GM19351 (cell line): ENCODE data around the gene HMMR.
"Not testable (repeated sequence)": the region's sequence is repeated elsewhere in the genome, so short reads cannot be mapped to it uniquely, and the experiment has no call there.

Experiments
- ATAC-seq: cut with Tn5 transposase; IDR thresholded peaks from one replicate; pipeline ENCODE4 v1.9.1; 2021; ENCODE audit warnings: mild to moderate bottlenecking, moderate library complexity; ENCODE audit not compliant: unreplicated experiment

The HMMR gene, protein sequence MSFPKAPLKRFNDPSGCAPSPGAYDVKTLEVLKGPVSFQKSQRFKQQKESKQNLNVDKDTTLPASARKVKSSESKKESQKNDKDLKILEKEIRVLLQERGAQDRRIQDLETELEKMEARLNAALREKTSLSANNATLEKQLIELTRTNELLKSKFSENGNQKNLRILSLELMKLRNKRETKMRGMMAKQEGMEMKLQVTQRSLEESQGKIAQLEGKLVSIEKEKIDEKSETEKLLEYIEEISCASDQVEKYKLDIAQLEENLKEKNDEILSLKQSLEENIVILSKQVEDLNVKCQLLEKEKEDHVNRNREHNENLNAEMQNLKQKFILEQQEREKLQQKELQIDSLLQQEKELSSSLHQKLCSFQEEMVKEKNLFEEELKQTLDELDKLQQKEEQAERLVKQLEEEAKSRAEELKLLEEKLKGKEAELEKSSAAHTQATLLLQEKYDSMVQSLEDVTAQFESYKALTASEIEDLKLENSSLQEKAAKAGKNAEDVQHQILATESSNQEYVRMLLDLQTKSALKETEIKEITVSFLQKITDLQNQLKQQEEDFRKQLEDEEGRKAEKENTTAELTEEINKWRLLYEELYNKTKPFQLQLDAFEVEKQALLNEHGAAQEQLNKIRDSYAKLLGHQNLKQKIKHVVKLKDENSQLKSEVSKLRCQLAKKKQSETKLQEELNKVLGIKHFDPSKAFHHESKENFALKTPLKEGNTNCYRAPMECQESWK

DNA sequence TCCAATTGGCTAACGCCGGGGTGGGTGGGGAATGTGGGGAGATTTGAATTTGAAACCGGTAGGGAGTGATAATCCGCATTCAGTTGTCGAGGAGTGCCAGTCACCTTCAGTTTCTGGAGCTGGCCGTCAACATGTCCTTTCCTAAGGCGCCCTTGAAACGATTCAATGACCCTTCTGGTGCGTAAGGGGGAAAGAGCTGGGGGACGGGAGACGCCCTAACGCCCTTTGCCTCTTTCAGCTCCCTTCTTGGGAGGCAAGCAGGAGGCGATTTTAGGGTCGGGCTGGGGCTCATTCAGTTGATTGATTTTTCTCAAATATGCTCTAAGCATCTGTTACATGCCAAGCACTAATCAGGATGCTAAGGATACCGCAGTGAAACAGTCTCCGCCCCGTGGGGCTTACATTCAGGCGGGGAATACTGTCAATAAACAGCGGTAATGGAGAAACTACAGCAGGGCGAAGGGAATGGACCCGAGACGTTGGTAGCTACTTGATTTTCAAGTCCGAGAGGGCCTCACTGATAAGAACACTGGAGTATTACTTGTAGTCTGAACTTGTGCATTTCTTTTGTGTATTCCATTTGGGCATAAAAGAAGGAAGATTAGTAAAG lies at the start of gene HMMR:
Gene HMMR (plus strand): TSS at position 71 of the 610 bp plus-strand sequence. CDS start 61 bp downstream, at position 132.
- no peak for ATAC-seq

DNA sequence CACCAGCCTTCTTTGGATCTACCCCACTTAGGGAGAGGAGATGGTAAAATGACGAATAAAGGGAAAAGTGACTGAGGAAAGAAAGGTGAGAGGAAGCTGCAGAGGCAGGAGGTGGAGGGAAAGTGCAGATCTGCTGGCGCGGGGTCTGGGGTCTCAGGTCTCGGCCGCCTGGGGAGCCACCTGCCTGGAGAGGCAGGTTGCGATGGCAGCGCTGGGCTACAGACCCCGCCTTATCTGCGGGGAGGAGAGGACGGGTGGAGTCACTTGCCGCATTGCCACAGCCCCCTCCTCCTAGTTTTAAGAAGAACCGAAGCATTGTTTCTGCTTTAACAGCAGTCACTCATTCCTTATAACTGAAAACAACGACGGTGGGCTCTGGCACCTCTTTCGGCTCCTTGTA lies 44.8 kb upstream of the HMMR start:
- ATAC-seq: not testable (repeated sequence)

DNA sequence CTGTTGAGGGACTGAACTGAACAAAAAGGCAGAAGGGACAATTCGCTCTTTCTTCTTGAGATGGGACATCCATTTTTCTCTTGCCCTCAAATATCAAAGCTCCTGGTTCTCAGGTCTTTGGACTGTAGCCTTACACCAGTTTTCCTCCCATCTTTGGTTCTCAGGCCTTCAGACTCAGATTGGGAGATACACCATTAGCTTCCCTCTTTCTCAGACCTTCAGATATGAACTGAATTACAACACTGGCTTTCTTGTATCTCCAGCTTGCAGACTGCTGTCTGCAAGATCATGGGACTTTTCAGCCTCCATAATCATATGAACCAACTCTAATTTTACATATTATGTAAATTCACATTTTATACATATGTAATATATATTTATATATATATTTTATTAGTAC lies 35.6 kb upstream of the HMMR start:
- ATAC-seq: no peak

DNA sequence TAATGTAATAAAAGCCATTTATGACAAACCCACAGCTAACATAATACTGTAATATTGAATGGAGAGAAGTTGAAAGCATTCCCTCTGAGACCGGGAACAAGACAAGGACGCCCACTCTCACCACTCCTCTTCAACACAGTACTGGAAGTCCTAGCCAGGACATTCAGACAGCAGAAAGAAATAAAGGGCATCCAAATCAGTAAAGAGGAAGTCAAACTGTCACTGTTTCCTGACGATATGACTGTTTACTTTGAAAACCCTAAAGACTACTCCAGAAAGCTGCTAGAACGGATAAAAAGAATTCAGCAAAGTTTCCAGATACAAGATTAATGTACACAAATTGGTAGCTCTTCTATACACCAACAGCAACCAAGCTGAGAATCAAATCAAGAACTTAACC lies 34.3 kb upstream of the HMMR start:
- ATAC-seq: not testable (repeated sequence)

DNA sequence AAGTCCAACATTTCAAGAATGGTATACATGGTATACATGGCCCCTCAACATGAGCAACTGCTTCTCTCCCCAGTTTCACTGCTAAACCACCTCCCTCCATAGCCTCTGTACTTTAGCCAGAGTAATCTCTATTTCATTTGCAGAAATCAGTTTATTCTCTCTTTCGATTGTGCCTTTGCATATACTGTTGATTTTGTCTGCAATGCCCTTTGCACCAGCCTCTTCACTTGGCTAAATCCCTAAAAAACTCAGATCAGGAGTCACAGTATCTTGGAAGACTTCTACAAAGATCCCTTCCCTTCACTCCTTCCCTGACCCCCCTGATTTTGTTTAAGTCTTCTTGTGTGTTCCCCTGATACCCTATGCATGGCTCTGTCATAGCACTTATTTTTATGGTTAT lies 27.9 kb upstream of the HMMR start:
- no peak for ATAC-seq

DNA sequence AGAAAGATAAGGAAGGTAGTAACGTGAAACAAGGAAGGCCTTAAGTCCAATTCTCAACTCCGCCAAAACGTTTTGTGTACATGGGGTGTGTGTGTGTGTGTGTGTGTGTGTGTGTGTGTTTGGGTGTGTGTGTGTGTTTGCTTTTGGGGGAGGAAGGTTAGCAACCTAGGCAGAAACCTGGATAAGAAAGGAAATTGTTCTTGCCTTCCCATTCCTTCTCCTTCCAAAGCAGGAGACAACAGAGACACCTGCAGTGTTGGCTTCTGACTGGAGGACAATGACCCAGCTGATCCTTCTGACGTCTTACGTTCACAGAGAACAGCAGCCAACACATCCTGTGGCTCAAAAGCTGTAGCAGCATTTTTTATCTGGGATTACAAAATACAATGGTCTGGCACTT lies 27.2 kb upstream of the HMMR start:
- no peak for ATAC-seq

DNA sequence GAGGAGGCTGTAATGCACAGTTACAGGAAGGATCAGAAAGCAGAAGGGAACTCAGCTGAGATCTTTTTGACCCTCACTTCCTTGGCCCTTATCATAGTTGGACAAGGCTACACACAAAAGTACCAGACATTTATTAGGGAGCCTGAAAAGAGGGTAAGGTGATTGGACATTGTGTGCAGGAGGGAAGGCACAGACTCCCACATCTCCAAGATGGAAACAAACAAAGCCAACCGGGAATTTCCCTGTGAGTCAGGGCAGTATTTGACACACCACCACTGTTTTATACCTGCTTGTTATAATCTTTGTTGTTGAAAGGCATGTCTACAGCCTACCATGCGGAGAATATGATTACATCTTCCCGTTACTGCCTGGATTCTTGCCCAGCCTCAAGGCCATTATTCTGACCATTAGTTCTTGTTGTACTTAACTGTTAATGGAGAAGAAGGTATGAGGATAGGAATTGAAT lies 26.0 kb upstream of the HMMR start:
- no peak for ATAC-seq

DNA sequence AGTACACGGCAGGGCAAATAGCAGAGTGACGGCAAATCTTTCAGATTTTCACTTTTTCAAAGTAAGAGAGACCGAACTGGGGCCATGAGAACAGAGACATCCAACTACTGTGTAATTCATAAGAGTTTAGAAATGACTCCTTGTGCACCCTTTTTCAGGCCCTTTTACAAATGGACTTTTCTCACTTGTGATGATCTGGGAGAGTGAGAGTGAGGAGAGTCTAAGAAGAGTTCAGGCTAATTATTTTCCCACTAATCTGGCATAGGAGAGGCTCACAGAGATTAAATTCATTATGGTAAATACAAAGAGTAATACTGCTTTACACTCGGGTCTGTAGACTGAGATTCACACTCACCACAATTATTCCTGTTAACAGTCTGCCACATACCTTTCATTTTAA lies 23.9 kb upstream of the HMMR start:
- ATAC-seq: no peak

DNA sequence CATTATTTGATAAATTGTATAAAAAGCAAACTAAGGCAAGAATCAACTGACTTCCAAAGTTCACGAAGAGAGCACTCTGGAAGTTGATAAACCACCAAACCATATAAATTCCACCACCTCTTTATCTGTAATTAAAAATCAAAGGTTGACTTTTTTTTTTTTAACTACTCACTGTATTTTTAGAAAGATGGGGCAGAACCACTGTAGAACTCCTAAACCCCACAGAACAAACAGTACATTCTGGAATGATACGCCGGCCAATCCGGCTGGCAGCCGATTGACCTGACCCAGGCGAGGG lies 23.5 kb upstream of the HMMR start:
- no peak for ATAC-seq

DNA sequence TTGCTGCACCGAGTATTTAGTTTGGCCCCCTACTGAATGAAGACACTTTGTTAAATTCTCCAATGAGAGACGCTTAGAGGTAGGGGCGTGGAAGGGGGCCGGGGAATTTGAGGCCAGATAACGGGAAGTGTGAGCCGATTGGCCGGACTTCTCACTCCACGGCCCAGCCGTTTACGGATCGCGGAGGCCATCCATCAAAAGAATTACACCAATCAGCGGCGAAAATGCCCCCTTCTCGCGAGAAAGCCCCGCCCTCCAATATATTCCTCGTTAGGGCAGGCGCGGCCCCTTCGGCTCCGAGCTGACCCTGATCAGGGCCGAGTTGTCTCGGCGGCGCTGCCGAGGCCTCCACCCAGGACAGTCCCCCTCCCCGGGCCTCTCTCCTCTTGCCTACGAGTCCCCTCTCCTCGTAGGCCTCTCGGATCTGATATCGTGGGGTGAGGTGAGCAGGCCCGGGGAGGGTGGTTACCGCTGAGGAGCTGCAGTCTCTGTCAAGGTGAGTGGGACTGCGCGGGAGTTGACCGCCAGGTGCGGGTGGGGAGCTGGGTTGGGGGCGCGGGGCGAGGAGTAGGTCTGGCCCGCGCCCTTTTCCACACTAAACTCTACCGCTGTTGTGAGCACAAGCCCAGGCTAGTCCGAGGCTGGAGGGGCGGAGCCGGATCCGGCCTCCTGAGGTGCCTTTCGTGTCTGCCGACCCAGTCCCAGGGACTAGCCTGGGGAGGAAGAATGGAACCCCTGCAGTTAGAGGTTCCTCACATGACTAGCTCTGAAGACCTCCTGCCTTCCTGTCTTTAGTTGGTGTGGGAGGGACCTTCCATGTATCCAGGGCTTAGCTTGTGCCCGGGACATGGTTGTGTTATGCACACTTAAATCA lies 22.9 kb upstream of the HMMR start, which contains the start of gene CCNG1:
Gene CCNG1 (plus strand): TSS at position 287 of the 874 bp plus-strand sequence. CDS start 1,662 bp downstream, outside the sequence.
- ATAC-seq: peak; percentile 93

DNA sequence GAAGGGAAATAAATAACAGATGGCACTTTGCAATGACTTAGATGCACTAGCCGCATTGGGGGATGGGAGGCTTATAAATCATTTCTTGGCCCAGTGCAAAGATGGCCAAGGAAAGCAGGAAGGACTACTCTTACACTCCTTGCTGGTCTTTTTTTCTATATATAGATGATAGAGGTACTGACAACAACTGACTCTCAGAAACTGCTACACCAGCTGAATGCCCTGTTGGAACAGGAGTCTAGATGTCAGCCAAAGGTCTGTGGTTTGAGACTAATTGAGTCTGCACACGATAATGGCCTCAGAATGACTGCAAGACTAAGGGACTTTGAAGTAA lies 21.4 kb upstream of the HMMR start:
- ATAC-seq: peak; percentile 6

DNA sequence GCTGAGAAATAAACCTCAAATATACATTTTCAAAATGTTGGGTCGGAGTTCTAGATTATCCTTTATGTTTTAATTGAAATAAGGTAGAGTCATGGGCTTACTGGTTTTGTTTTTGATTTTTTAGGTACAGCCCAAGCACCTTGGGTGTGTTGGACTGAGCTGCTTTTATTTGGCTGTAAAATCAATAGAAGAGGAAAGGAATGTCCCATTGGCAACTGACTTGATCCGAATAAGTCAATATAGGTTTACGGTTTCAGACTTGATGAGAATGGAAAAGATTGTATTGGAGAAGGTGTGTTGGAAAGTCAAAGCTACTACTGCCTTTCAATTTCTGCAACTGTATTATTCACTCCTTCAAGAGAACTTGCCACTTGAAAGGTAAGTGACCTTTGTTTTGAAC lies 19.5 kb upstream of the HMMR start:
- ATAC-seq: no peak

DNA sequence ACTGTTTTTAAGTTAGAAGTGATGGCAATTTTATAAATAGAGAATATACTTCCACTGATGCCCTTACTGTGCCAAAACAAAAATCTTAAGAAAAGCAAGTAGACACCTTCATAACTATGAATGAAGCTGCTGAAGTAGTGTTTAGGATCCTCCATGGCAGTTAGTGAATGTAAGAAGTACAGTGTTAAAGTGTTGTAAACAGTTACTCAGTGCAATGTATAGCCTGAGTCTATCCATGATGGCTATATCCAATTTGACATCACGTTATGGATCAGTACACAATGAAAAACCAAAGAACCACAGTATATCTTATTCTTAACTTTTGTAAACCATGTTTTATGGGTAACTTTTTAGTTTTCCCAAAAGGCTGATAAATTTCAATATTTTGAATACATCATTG lies 15.9 kb upstream of the HMMR start:
- ATAC-seq: no peak

DNA sequence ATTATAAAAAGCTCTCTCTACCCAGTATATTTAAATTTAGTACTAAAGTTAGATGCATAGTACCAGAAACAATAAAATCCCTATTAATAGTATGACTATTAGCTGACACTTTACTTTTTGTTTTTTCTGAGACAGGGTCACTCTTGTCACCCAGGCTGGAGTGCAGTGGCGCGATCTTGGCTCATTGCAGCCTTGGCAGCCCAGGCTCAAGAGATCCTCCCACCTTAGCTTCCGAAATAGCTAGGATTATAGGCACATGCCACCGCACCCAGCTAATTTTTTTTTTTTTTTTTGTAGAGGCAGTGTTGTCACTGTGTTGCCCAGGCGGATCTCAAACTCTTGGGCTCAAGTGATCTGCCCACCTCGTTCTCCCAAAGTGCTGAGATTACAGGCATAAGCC lies 15.1 kb upstream of the HMMR start:
- no peak for ATAC-seq

DNA sequence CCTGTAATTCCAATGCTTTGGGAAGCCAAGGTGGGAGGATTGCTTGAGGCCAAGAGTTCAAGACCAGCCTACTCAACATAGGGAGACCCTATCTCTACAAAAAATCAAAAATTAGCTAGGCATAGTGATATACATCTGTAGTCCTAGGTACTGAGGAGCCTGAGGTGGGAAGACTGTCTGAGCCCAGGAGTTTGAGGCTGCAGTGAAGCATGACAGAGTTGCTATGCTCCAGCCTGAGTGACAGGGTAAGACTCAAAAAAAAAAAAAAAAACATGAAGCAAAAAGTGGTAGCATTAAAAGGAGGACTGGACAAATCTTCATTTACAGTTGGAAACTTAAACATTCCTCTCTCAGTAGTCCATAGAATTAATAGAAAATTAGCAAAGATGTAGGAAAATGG lies 13.2 kb upstream of the HMMR start:
- ATAC-seq: no peak

DNA sequence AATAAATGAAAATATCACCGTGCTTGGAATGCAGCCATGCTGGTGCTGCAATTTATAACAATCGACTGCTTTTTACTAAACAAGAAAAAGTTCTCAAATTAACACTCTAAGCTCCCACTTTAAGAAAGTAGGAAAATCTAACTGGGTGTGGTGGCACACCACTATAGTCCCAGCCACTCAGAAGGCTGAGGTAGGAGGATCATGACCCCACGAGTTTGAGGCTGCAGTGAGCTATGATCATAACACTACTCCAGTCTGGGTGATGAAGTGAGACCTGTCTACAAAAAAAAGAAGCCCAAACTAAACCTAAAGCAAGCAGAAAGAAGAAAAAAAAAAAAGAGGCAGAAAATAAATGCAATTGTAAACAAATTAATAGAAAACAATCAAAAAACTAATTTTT lies 12.6 kb upstream of the HMMR start:
- ATAC-seq: no peak

DNA sequence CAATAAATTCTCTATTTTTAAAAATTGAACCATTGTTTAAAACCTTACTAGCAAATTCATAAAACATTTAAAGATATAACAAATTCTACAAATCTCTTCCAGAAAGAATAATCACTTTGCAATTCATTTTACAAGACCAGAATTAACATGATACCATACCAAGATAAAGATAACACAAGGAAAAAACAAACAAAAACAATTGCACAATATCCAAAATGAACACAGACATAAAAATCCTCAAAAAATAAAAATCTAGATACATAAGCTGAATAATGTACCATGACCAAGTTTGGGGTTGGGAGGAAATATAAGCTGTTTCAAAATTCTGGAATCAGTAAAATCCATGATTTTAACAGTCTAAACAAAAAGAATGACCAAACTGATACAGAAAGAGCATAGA lies 11.9 kb upstream of the HMMR start:
- no peak for ATAC-seq

DNA sequence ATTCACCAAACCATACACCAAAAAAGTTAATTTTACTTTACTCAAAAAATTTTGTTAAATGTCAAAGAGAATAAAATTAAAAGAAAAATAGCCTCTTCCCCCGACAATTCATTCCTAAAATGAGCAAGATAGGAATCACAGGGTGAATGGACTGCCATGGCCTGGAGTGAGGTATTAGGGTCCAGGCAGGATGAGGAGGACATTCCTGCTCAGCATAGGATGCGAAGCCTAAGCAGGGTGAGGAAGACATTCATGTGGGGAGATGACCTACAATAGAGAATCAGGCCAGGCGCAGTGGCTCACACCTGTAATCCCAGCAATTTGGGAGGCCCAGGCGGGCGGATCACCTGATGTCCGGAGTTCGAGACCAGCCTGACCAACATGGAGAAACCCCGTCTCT lies 8.9 kb upstream of the HMMR start:
- ATAC-seq: no peak

DNA sequence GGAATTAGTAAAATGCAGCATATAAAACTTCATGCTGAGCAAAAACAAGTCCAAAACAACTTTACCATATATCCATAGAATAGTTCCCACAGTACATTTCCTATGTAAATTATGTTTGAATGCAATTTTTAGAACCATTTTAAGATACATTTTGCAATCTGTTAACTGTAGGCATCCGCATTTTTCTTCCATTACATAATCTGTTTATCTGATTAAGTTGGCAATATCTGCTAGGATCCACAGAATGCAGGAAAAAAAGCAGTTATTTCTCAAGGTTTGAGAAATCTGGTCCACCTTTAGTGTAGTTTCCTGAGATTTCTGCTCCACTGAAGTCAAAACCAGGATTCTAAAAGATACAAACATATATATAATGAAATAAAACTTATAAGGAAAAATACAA lies 6.7 kb upstream of the HMMR start:
- no peak for ATAC-seq

DNA sequence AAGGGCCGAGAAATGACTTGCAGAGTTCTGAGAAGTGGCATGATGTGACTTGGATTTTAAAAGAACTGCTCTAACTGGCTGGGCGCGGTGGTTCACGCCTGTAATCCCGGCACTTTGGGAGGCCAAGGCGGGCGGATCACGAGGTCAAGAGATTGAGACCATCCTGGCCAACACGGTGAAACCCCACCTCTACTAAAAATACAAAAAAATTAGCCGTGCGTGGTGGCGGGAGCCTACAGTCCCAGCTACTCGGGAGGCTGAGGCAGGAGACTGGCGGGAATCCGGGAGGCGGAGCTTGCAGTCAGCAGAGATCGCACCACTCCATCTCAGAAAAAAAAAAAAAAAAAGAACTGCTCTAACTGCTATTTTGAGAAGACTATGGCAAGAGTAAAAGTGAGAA lies 5.0 kb upstream of the HMMR start:
- ATAC-seq: not testable (repeated sequence)

DNA sequence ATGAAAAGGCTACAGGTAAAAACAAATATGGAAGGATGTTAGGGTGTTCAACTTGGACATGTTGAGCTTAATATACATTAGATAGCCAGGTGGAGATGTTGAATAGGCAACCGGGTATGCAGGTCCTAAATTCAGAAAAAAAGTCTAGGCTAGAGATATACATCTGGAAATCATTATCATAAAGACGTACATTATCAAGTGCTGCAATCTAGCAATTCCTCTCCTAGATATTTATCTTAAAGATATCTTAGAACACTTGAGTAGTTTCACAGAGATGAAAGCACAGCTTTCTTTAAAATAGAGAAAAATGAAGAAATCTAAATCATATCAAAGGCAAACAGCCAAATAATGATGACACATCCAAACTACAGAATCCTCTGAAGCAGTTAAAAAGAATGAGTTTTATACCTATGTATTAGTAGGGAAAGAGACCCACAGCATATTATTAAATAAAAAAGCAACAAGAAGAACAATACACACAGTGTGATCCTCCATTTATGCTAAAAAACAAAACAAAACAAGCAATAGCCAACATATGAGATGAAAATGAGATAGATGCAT lies 4.3 kb upstream of the HMMR start:
- ATAC-seq: no peak
